Tracheal epithelial cell (primary cell): ENCODE results near the gene ZNF593. TPM values are rescaled to one million over a fixed set of nuclear protein-coding genes. Genes with fewer than 3 reads are reported as not detected.

Source experiments
- total RNA-seq: library from RNA; depleted of rRNA; stranded (reverse); fragments of >200 nt; gene quantifications from 2 replicates; pipeline ENCODE4 v1.2.1, GENCODE V29; 2014

Gene ZNF593
- total RNA-seq: 40.3 and 59.3 TPM in 2 replicates

DNA sequence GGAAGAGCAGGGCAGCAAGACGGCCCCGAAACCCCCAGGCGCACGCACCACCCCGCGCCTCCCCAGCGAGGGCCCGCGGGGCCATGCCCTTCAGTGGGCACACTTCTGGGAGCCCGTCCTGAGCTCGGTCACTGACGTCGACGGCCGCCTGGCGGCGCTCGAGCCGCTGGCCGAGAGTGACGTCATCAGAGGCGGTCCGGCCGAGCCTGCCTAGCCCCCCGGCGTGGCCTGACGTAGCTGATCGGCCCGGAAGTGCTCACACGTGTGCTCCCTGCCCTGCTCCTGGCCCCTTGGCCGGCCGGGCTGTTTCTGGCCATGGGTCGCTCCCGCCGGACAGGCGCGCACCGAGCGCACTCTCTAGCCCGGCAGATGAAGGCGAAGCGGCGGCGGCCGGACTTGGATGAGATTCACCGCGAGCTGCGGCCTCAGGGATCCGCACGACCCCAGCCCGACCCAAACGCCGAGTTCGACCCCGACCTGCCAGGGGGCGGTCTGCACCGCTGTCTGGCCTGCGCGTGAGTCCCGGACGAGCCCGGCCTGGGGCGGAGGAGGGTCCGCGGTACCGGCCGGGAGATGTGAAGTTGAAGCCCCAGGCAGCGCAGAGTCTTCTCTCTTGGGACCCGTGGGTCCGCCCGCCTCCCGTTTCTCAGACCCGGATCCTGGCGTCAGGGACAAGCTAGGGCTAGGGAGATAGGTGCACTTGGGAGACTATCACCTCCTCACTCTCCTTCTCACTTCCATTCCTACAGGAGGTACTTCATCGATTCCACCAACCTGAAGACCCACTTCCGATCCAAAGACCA lies at the start of gene ZNF593:
Gene ZNF593, plus strand, starts transcription at position 240 of the 803 bp plus-strand sequence. Its CDS starts 76 bp downstream, at position 316.

DNA sequence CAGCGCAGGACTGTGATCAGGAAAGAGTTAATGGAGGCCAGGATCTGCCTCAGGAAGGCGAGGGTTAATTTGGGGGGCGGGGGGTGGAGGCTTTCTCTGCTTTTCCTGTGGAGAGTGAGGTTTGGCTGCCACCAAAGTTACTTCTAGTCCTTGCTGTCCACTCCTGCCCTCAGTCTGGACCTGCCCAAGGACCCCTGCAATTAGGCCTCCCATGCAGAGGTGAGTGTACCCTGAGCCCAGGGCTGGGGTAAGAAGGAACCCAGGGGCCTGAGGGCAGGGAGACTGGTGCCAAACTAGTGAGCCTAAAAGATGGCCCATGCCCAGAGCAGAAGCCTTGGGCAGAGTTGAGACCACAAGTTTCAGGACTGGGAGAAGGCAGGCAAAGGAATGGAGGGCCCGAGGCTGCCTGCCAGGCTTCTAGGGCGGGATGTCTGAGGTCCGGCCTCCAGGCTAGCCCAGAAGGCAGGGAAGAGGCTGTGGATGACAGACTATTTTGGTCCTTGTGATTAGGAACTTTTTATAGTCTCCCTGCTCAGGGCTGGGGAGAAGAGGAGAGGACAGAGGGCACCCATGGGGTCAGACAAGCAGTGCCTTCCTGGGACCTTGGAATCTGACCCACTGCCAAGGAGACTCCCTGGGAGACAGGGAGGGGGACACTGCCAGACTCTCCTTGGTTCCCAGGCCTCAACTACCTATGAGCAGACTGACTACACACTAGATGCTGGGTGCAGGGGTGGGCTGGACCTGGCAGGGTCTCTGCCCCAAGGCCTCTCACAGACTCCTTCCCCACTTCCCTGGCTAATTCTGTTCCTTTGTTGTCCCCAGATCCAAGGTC lies 10.6 kb upstream of the ZNF593 start, which contains the start of gene FAM110D:
Gene FAM110D, plus strand, starts transcription at position 172 of the 835 bp plus-strand sequence. CDS start 2,213 bp downstream, outside the sequence.

DNA sequence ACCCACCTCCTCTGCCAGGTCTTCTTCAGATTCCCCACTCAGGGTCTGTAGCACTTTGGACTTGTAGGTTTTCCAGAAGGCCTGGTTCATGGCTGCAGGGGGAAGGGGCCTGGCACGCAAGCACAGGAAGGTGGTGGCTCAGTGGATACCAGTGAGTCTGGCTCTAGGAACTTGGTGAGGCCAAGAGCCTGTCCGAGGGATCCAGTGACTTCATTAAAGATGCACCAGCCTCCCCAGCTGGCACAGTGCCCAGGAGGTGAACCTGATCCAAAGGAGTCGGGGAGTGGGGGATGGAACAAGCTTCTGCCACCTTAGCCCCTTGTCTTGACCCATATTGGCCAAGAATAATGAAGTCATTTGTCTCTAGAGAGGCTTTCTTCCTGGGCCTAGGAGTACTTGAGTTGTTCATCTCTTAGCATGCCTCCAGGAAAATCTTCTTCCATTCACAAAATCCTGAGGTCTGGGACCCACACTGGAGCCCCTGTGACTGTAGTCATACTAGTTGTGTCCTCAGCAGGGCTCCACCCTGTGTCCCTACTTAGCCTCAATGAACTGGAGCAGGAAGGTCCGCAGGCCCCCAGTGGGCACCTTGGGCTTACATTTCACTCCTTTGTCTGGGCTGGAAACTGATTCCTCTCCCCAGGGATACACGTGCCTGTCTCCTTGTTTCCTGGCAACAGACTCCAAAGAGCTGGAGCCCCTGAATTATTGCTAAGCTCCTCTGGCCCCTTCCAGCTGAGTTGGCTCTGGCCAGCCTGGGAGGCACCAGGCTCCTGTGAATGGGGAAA lies 1.1 kb upstream of the ZNF593 start, which contains the start of gene C1orf232:
Gene C1orf232, minus strand, starts transcription at position 554 of the 788 bp plus-strand sequence. Its CDS starts 464 bp downstream, at position 90.

DNA sequence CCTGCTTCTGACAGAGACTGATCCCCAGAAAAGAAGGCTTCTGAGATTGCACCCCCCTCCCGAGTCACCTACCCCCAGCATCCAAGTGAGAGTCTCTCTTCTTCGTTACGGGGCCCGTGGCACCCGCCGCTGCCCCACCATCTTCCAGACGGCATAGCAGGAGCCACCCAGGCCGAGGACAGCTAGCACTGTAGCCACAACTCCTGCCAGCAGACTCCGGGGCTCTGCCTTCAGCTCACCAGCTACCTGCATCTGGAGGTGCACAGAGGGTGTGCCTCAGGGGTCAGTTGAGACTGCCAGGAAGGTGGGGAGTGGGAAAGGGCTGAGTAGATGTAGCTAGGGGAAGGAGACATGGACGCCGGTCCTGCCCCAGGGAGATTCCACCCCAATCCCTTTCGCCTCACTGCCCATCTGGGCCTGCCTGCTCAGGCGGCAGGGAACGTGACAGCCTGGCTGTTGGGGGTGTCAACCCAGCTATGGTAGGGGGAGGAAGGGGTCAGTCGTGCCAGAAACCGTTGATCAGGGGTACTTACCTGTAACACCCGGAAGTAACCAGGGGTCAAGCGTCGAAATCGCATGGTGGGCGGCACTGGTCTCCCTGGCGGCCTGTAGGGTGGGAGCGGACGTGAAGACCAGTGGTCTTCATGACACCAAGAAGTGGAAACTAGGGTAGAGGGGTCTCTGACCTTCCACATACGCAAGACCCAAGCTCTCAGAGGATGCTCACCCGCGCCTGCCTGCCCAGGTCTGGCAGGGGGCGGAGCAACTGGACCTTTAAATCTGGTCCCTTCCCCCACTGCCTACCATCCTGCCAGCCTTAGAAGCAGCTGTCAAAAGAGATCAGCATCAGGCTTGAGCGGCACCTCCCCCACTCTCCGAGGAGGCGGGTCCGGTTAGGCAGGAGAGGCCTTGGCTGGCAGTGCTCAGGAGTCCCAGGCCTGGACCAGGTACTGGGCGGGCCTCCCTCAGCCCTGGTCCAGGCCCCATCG lies 1.7 kb downstream of the ZNF593 start, which contains the start of gene ZNF593OS:
Gene ZNF593OS, minus strand, starts transcription at position 749 of the 989 bp plus-strand sequence. Its CDS starts 171 bp downstream, at position 578.

DNA sequence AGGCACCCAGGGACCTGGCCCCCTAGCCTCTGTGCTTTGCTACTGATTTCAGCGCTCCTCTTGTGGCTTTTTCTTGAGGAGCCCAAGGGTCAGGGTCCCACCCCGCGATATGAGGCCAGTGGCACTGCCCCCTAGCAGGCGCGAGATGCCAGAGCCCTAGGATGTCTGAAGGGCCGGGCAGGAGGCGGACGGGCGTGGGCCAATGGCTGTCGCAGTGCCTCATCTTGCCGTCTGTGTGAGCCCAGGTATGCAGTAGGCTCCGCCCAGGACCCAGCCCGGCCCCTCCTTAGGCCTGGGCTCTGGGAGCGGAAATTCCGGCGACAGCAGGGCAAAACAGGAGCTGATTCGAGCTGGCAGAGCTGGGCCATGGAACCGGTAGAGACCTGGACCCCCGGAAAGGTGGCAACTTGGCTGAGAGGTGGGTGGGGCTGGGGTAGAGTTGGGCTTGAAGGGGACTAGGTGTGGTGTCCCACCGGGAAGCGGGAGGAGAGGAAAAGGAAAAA lies 7.5 kb downstream of the ZNF593 start, which contains the start of gene CNKSR1:
Gene CNKSR1, plus strand, starts transcription at position 310 of the 503 bp plus-strand sequence. Its CDS starts 57 bp downstream, at position 367.

DNA sequence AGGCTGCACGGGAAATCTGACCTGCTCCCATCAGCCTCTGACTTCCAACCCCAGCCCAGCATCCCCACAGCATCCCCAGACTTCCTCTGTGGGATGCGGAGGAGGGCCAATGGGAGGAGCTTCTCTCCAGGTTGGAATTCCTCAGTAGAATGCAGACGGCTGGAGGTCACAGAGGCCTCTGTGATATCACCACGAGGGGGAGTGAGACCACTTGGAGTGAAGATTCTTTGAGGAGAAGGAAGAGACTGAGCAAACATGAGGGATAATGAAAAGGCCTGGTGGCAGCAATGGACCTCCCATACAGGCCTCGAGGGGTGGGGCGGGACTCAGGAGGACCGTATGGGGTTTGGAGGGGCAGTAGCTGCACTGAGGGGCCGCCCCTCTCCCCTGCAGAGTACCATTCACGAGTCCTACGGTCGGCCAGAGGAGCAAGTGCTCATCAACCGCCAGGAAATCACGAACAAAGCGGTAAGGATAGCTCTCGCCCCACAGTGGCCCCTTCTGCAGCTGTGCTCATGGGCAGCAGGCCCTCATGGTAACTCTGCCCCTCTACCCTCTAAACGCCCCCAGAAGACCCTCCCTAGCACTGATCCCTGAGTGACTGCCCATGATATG lies 20.8 kb downstream of the ZNF593 start, which contains the start of gene CATSPER4:
Gene CATSPER4, plus strand, starts transcription at position 230 of the 615 bp plus-strand sequence. Its CDS starts 26 bp downstream, at position 256.

Other genes starting within 250 kb of the ZNF593 start
- 14.2 and 17.9 TPM in 2 replicates for gene PAFAH2, start 171.8 kb upstream of the ZNF593 start, total RNA-seq
- under 0.01 TPM in 1 of 2 replicates, not detected in the other for gene EXTL1, start 148.1 kb upstream of the ZNF593 start, total RNA-seq
- 0.48 TPM in 1 of 2 replicates, not detected in the other for gene SLC30A2, start 123.8 kb upstream of the ZNF593 start, total RNA-seq
- not detected in 2 replicates for gene TRIM63, start 102.3 kb upstream of the ZNF593 start, total RNA-seq
- gene PDIK1L, start 58.1 kb upstream of the ZNF593 start, total RNA-seq: 3.6 and 7.9 TPM in 2 replicates
- gene FAM110D, start 10.8 kb upstream of the ZNF593 start, total RNA-seq: under 0.01 TPM in 1 of 2 replicates, not detected in the other
- not detected in 2 replicates for gene C1orf232, start 945 bp upstream of the ZNF593 start, total RNA-seq
- gene ZNF593OS, start 1.9 kb downstream of the ZNF593 start, total RNA-seq: not detected in 2 replicates
- 14.7 and 23.9 TPM in 2 replicates for gene CNKSR1, start 7.6 kb downstream of the ZNF593 start, total RNA-seq
- gene CATSPER4, start 20.7 kb downstream of the ZNF593 start, total RNA-seq: not detected in 2 replicates
- gene CEP85, start 64.3 kb downstream of the ZNF593 start, total RNA-seq: 9.9 and 11.7 TPM in 2 replicates
- 15.1 and 27.2 TPM in 2 replicates for gene SH3BGRL3, start 110.2 kb downstream of the ZNF593 start, total RNA-seq
- 1.2 and 1.9 TPM in 2 replicates for gene UBXN11, start 136.7 kb downstream of the ZNF593 start, total RNA-seq
- not detected in 2 replicates for gene CD52, start 148.1 kb downstream of the ZNF593 start, total RNA-seq
- 36.9 and 51.1 TPM in 2 replicates for gene CRYBG2, start 184.2 kb downstream of the ZNF593 start, total RNA-seq
- not detected in 2 replicates for gene ZNF683, start 202.8 kb downstream of the ZNF593 start, total RNA-seq
- gene LIN28A, start 240.9 kb downstream of the ZNF593 start, total RNA-seq: not detected in 2 replicates